GM12878 (cell line): ENCODE data around the gene CHRNA3.

Source experiments
- CTCF ChIP-seq, 3 experiments: IDR thresholded peaks in 2 of 3; conservative IDR thresholded peaks in 1 of 3; 2 replicates each; pipeline ENCODE4 v1.5.1; 2011; ENCODE audit warnings: low read depth in 3 of 3, low read length in 3 of 3, mild to moderate bottlenecking in 3 of 3, control low read depth in 2 of 3, moderate library complexity in 2 of 3, inconsistent platforms in 1 of 3, mixed read lengths in 1 of 3; ENCODE audit not compliant: control insufficient read depth in 2 of 3, insufficient read depth in 1 of 3; ENCODE audit errors: extremely low read depth in 1 of 3
- E2F4 ChIP-seq: IDR thresholded peaks from 2 replicates; pipeline ENCODE4 v1.6.1; 2012; ENCODE audit warnings: low read depth, low read length, improper control_type of control experiment
- POLR2A ChIP-seq: IDR thresholded peaks from 2 replicates; pipeline ENCODE4 v1.6.1; 2011; ENCODE audit warnings: low read depth, mild to moderate bottlenecking, low read length
- RAD21 ChIP-seq: IDR thresholded peaks from 2 replicates; pipeline ENCODE4 v1.6.1; 2011; ENCODE audit warnings: mild to moderate bottlenecking, low read depth, low read length, moderate library complexity; ENCODE audit not compliant: insufficient read depth
- RBBP5 ChIP-seq: fragments of 200-600 bp; sonication (generic); conservative IDR thresholded peaks from 2 replicates; pipeline ENCODE4 v1.6.1; 2016
- REST ChIP-seq: IDR thresholded peaks from 2 replicates; pipeline ENCODE4 v1.6.1; 2012; ENCODE audit warnings: mild to moderate bottlenecking, low read depth, low read length

GRCh38 chr15:78637776-78638435, 17.1 kb upstream of the CHRNA3 start:
- TF ChIP-seq RBBP5 (no peak), POLR2A (no peak), RAD21 (no peak), CTCF (IDR thresholded peaks at IDR 0.05 in 2 of 3, conservative IDR thresholded peaks at IDR 0.05 in 1 of 3; ENCODE audit: control insufficient read depth in 2 of 3, extremely low read depth in 1 of 3, insufficient read depth in 1 of 3, low read depth in 3 of 3, low read length in 3 of 3) (no peak), E2F4 (no peak), REST (no peak)
